K562 (cell line): Measurements from ENCODE around the gene PLK5. TPM values are rescaled to one million over a fixed set of nuclear protein-coding genes. Genes with fewer than 3 reads are reported as not detected.

ENCODE experiments used
- ATAC-seq: fragments of 200-7000 bp; cut with Tn5 transposase; 3 replicates; pipeline ENCODE4 v1.9.1; 2020; ENCODE audit warnings: moderate library complexity
- BruUV-seq: library from RNA; stranded (reverse); fragments of 400-500 nt; replicated peaks from 2 replicates; lab custom pipeline; 2021; lab: Mats Ljungman, UMichigan
- CTCF ChIA-PET: fragments of 300-600 bp; formaldehyde crosslinking; extraction: SDS; loops from one replicate; lab custom pipeline; 2021; ENCODE audit warnings: low intra/inter-chr PET ratio; lab: Yijun Ruan, JAX
- POLR2A ChIA-PET: fragments of 300-600, 350-650 bp; sonication (Branson Sonifier 250); formaldehyde crosslinking; extraction: SDS; loops from one replicate; lab custom pipeline; 2021; ENCODE audit warnings: antibody characterized with exemption, inconsistent platforms; lab: Yijun Ruan, JAX
- DNase-seq, 4 experiments: peaks; one replicate each; pipeline versions ENCODE4 v3.0.0 to v3.0.0-alpha.2; 2011 to 2018; ENCODE audit warnings: low spot score in 3 of 4, mixed read lengths in 3 of 4; ENCODE audit errors: extremely low read depth in 1 of 4
- FAIRE-seq: peaks from 2 replicates; lab custom pipeline; 2011; peaks lifted over from hg19 to GRCh38; lab: Jason Lieb, UNC
- H2AFZ ChIP-seq: 2 replicates; pipeline ENCODE4 v1.6.0; 2011; ENCODE audit warnings: low read depth, low read length, control low read depth, inconsistent platforms
- H3K27ac ChIP-seq: fragments of 200-600 bp; 3 replicates; pipeline ENCODE4 v1.8.0; 2011; ENCODE audit warnings: low read depth, mild to moderate bottlenecking, control low read depth, inconsistent platforms, low read length, moderate library complexity, mixed read lengths; ENCODE audit errors: extremely low read depth
- H3K27me3 ChIP-seq, 2 experiments: fragments of 300-600 bp in 1 of 2; 2 replicates in 1 of 2; 3 replicates in 1 of 2; pipeline versions ENCODE4 v1.6.0 to v1.8.0; 2011; ENCODE audit warnings: inconsistent platforms in 2 of 2, low read length in 2 of 2, mild to moderate bottlenecking in 1 of 2, mixed read lengths in 1 of 2, moderate library complexity in 1 of 2; ENCODE audit not compliant: control insufficient read depth in 2 of 2, insufficient read depth in 2 of 2
- H3K36me3 ChIP-seq: fragments of 300-600 bp; 3 replicates; pipeline ENCODE4 v1.8.0; 2011; ENCODE audit warnings: mild to moderate bottlenecking, low read length, inconsistent platforms; ENCODE audit not compliant: control insufficient read depth, insufficient read depth
- H3K4me1 ChIP-seq, 2 experiments: fragments of 200-600 bp in 1 of 2; replicated peaks in 1 of 2; 2 replicates in 1 of 2; 3 replicates in 1 of 2; pipeline versions ENCODE4 v1.5.1 to v1.8.0; 2011; ENCODE audit warnings: inconsistent platforms in 2 of 2, low read length in 2 of 2, mild to moderate bottlenecking in 1 of 2, mixed read lengths in 1 of 2, moderate library complexity in 1 of 2; ENCODE audit not compliant: control insufficient read depth in 2 of 2, insufficient read depth in 2 of 2
- H3K4me2 ChIP-seq: 2 replicates; pipeline ENCODE4 v1.6.1; 2011; ENCODE audit warnings: low read length, control low read depth, inconsistent platforms, mixed read lengths; ENCODE audit not compliant: insufficient read depth
- H3K4me3 ChIP-seq: fragments of 200-600 bp; sonication (generic), shearing (Covaris generic); 2 replicates; pipeline ENCODE4 v1.5.1; 2016; ENCODE audit warnings: control low read depth, inconsistent platforms
- H3K79me2 ChIP-seq: fragments of 200-600 bp; 3 replicates; pipeline ENCODE4 v1.8.0; 2011; ENCODE audit warnings: low read length, inconsistent platforms; ENCODE audit not compliant: control insufficient read depth, insufficient read depth
- H3K9ac ChIP-seq, 2 experiments: 2 replicates each; pipeline versions ENCODE4 v1.6.0 to v1.6.1; 2011; ENCODE audit warnings: low read depth in 2 of 2, low read length in 2 of 2, control low read depth in 1 of 2, inconsistent platforms in 1 of 2, mild to moderate bottlenecking in 1 of 2, mixed read lengths in 1 of 2; ENCODE audit not compliant: insufficient read depth in 1 of 2
- H3K9me1 ChIP-seq: one replicate; pipeline ENCODE4 v1.6.0; 2011; ENCODE audit warnings: inconsistent platforms, mild to moderate bottlenecking, low read length, moderate library complexity; ENCODE audit not compliant: control insufficient read depth, insufficient read depth
- H3K9me3 ChIP-seq: replicated peaks from 2 replicates; pipeline ENCODE4 v1.5.1; 2011; ENCODE audit warnings: low read depth, low read length, inconsistent platforms; ENCODE audit not compliant: control insufficient read depth, insufficient read depth
- H4K20me1 ChIP-seq: replicated peaks from 2 replicates; pipeline ENCODE4 v1.6.1; 2011; ENCODE audit warnings: low read length, inconsistent platforms, mixed read lengths; ENCODE audit not compliant: control insufficient read depth, insufficient read depth
- ETV5 ChIP-seq: sonication (generic); formaldehyde crosslinking; IDR thresholded peaks from 2 replicates; pipeline ENCODE4 v1.4.0; 2020; ENCODE audit warnings: low read depth, mild to moderate bottlenecking, missing genetic modification reagents
- EWSR1 ChIP-seq: fragments of 450-650 bp; IDR thresholded peaks from 2 replicates; pipeline ENCODE4 v1.6.1; 2018; ENCODE audit warnings: borderline replicate concordance, mild to moderate bottlenecking, low read depth, moderate library complexity; ENCODE audit not compliant: partially characterized antibody
- SPI1 ChIP-seq: IDR thresholded peaks from 2 replicates; pipeline ENCODE4 v1.6.1; 2011; ENCODE audit warnings: low read depth, low read length, control low read depth, borderline replicate concordance
- TAF7 ChIP-seq: fragments of 450-650 bp; IDR thresholded peaks from 2 replicates; pipeline ENCODE4 v1.6.1; 2016; ENCODE audit warnings: missing genetic modification characterization, missing compliant biosample characterization
- TFE3 ChIP-seq: fragments of 450-650 bp; formaldehyde crosslinking; IDR thresholded peaks from 2 replicates; pipeline ENCODE4 v1.4.0; 2020; ENCODE audit warnings: mild to moderate bottlenecking, mixed read lengths
- USF2 ChIP-seq: sonication (generic); formaldehyde crosslinking; IDR thresholded peaks from 2 replicates; pipeline ENCODE4 v1.5.0; 2020; ENCODE audit warnings: missing genetic modification reagents
- ZNF347 ChIP-seq: fragments of 450-650 bp; formaldehyde crosslinking; IDR thresholded peaks from 2 replicates; pipeline ENCODE4 v1.4.0; 2020; ENCODE audit warnings: low read depth, mild to moderate bottlenecking, moderate library complexity
- WGBS: fragments of 100-300 bp; shearing (Covaris generic); methylation state at CpG from one replicate; pipeline ENCODE4 v1.1.6; 2016; ENCODE audit warnings: low coverage, mixed read lengths; ENCODE audit not compliant: insufficient coverage; ENCODE audit errors: missing lambda C conversion rate; 5-methylcytosine and 5-hydroxymethylcytosine counted together
- in situ Hi-C: fragments of 300-500 bp; cut with MboI; formaldehyde crosslinking; loops from 4 replicates; pipeline ENCODE4 v1.15.0; 2018; ENCODE audit warnings: inconsistent platforms, mixed read lengths
- intact Hi-C: fragments of 100-400 bp; cut with micrococcal nuclease; formaldehyde crosslinking; loops from 2 replicates; pipeline ENCODE4 v1.14.2; 2022
- polyA plus RNA-seq, 8 experiments: library from polyadenylated mRNA; depleted of rRNA in 4 of 8; stranded (reverse) in 5 of 8; unstranded in 3 of 8; fragments of >200 nt; fragmentation: Nextera tagmentation in 2 of 8; fragmentation: Illumina TruSeq in 1 of 8; extraction: Ambion mirVana in 2 of 8; extraction: Trizol in 1 of 8; gene quantifications; 2 replicates each; pipeline versions ENCODE4 v1.2.1 to v1.2.3, GENCODE V29; 2011 to 2014; ENCODE audit warnings: inconsistent platforms in 1 of 8, missing spikeins in 1 of 8
- total RNA-seq, 7 experiments: library from RNA; depleted of rRNA in 6 of 7; stranded (reverse); fragments of >200 nt in 6 of 7; fragmentation: Illumina TruSeq in 2 of 7; extraction: Trizol in 2 of 7; gene quantifications; 2 replicates each; pipeline versions ENCODE4 v1.2.1 to v1.2.3, GENCODE V29; 2011 to 2021; ENCODE audit warnings: low replicate concordance in 1 of 7

Gene PLK5
- total and polyA plus RNA-seq, 9 of the 15 experiments (the other 6 are each of a cell fraction or from before 2014, with no cell fraction given): 0.04 to 0.23 (median 0.11) TPM; not detected in 5

- Histone ChIP-seq H2AFZ (no peak overlapping the region), H3K4me2 (no peak overlapping the region), H3K4me3 (no peak overlapping the region), H3K36me3 (no peaks in the 10 kb centered on the region), H3K27ac (no peak overlapping the region), H3K4me1 (peaks cover 0 to 22% of the 10 kb centered on the region in 2 experiments; a peak in 2 of 5 replicates), H3K9ac (no peak overlapping the region), H3K27me3 (peaks cover 9 to 27% of the 10 kb centered on the region in 2 experiments; a peak in 2 of 5 replicates), H3K79me2 (no peaks in the 10 kb centered on the region), H3K9me3 (no peaks in the 10 kb centered on the region), H3K9me1 (no peaks in the 10 kb centered on the region), H4K20me1 (no peaks in the 10 kb centered on the region)
- intact Hi-C loops (no loop called here), in situ Hi-C loops (no loop called here)
- TF ChIP-seq ZNF347 (CRISPR knock-in tag) (no peak), EWSR1 (no peak), USF2 (CRISPR knock-in tag) (peak; percentile 57), SPI1 (no peak), ETV5 (CRISPR knock-in tag) (no peak), TFE3 (CRISPR knock-in tag) (peak; percentile 30; the same call in 1 of the 2 replicates), TAF7 (tag) (no peak)
- 33% methylated on average over 8 of the region's 23 CpGs for WGBS
- ChIA-PET POLR2A (interaction anchor here (0.7 kb wide), 1 partner anchor 9 kb away, joined by 4 read pairs; no protein-coding TSS in a partner anchor), CTCF (no interaction called here)
- no peak for FAIRE-seq
- BruUV-seq: no TSS peak
- no peak for ATAC-seq
- DNase-seq: no peak
These were observed 9.8 kb downstream of the PLK5 start for GRCh38 chr19:1533510-1534150.
